ENCODE measurements around the gene C17orf100.
"Not testable (repeated sequence)": the region's sequence is repeated elsewhere in the genome, so short reads cannot be mapped to it uniquely, and the experiment has no call there.

Gene C17orf100

GRCh38 chr17:6651919-6652452, 424 bp downstream of the C17orf100 start:
- Histone ChIP-seq H3K9ac (ENCODE audit: low read length) (peak overlapping the region; percentile 82), H4K20me1 (ENCODE audit: low read depth, low read length) (no peaks in the 10 kb centered on the region), H2AFZ (ENCODE audit: low read depth, low read length, severe bottlenecking) (peak overlapping the region; percentile 70), H3F3A (ENCODE audit: insufficient read depth) (peaks cover 19% of the 10 kb centered on the region), H3K79me2 (ENCODE audit: insufficient read depth, low read length) (peaks cover 23% of the 10 kb centered on the region), H3K36me3 (ENCODE audit: low read length) (no peaks in the 10 kb centered on the region), H3K4me2 (ENCODE audit: low read depth, low read length, poor library complexity, severe bottlenecking) (peak overlapping the region; percentile 96), H3K4me3 (ENCODE audit: insufficient read depth, low read length, poor library complexity, severe bottlenecking) (peak overlapping the region; percentile 99), H3K27me3 (ENCODE audit: low read length) (no peaks in the 10 kb centered on the region), H3K9me2 (replicated peaks; ENCODE audit: insufficient read depth, low read length) (no peaks in the 10 kb centered on the region), H3K27ac (ENCODE audit: low read depth, low read length) (no peak overlapping the region), H3K9me3 (ENCODE audit: insufficient read depth, low read length) (no peaks in the 10 kb centered on the region)
- no peak for TF ChIP-seq CTCF (IDR thresholded peaks at IDR 0.05; ENCODE audit: insufficient read depth, low read length, poor library complexity, severe bottlenecking)
- no peak for TF ChIP-seq EZH2phosphoT487 (conservative IDR thresholded peaks at IDR 0.05; ENCODE audit: low read length)

GRCh38 chr17:6654841-6655731, 3.5 kb downstream of the C17orf100 start:
- no peaks in the 10 kb centered on the region for H3K36me3 ChIP-seq (ENCODE audit: low read length)
- no peak overlapping the region for H3K9ac ChIP-seq (ENCODE audit: low read length)
- H3K9me2 ChIP-seq (replicated peaks; ENCODE audit: insufficient read depth, low read length), result no peaks in the 10 kb centered on the region
- no peaks in the 10 kb centered on the region for H4K20me1 ChIP-seq (ENCODE audit: low read depth, low read length)
- TF ChIP-seq CTCF (IDR thresholded peaks at IDR 0.05; ENCODE audit: insufficient read depth, low read length, poor library complexity, severe bottlenecking) (no peak), EZH2phosphoT487 (conservative IDR thresholded peaks at IDR 0.05; ENCODE audit: low read length) (no peak)
- no peaks in the 10 kb centered on the region for H3K9me3 ChIP-seq (ENCODE audit: insufficient read depth, low read length)
- H3F3A ChIP-seq (ENCODE audit: insufficient read depth), result peaks cover 19% of the 10 kb centered on the region
- H3K4me3 ChIP-seq (ENCODE audit: insufficient read depth, low read length, poor library complexity, severe bottlenecking), result no peak overlapping the region
- H2AFZ ChIP-seq (ENCODE audit: low read depth, low read length, severe bottlenecking), result no peak overlapping the region
- H3K27me3 ChIP-seq (ENCODE audit: low read length), result no peaks in the 10 kb centered on the region
- H3K27ac ChIP-seq (ENCODE audit: low read depth, low read length), result no peak overlapping the region
- H3K79me2 ChIP-seq (ENCODE audit: insufficient read depth, low read length), result peaks cover 5% of the 10 kb centered on the region
- H3K4me2 ChIP-seq (ENCODE audit: low read depth, low read length, poor library complexity, severe bottlenecking), result no peak overlapping the region

- H3F3A ChIP-seq (ENCODE audit: insufficient read depth), result peaks cover 14% of the 10 kb centered on the region
- not testable (repeated sequence) for H3K36me3 ChIP-seq (ENCODE audit: low read length); H3K9me3 ChIP-seq (ENCODE audit: insufficient read depth, low read length); H3K79me2 ChIP-seq (ENCODE audit: insufficient read depth, low read length); H3K4me3 ChIP-seq (ENCODE audit: insufficient read depth, low read length, poor library complexity, severe bottlenecking); H3K9ac ChIP-seq (ENCODE audit: low read length); H2AFZ ChIP-seq (ENCODE audit: low read depth, low read length, severe bottlenecking); H3K27ac ChIP-seq (ENCODE audit: low read depth, low read length); H3K27me3 ChIP-seq (ENCODE audit: low read length); H3K4me2 ChIP-seq (ENCODE audit: low read depth, low read length, poor library complexity, severe bottlenecking); H3K9me2 ChIP-seq (replicated peaks; ENCODE audit: insufficient read depth, low read length); H4K20me1 ChIP-seq (ENCODE audit: low read depth, low read length)
Measured at GRCh38 chr17:6655732-6656361, 4.3 kb downstream of the C17orf100 start.

- not testable (repeated sequence) for H4K20me1 ChIP-seq (ENCODE audit: low read depth, low read length); H3K9me2 ChIP-seq (replicated peaks; ENCODE audit: insufficient read depth, low read length); H3K9me3 ChIP-seq (ENCODE audit: insufficient read depth, low read length); H3K79me2 ChIP-seq (ENCODE audit: insufficient read depth, low read length); H3F3A ChIP-seq (ENCODE audit: insufficient read depth); H3K36me3 ChIP-seq (ENCODE audit: low read length); H3K27me3 ChIP-seq (ENCODE audit: low read length); H3K27ac ChIP-seq (ENCODE audit: low read depth, low read length)
- Histone ChIP-seq H3K9ac (ENCODE audit: low read length) (peak overlapping the region; percentile 60), H2AFZ (ENCODE audit: low read depth, low read length, severe bottlenecking) (peak overlapping the region; percentile 73), H3K4me2 (ENCODE audit: low read depth, low read length, poor library complexity, severe bottlenecking) (peak overlapping the region; percentile 62), H3K4me3 (ENCODE audit: insufficient read depth, low read length, poor library complexity, severe bottlenecking) (peak overlapping the region; percentile 52)
Measured at GRCh38 chr17:6656797-6657632, 5.5 kb downstream of the C17orf100 start.
